T47D (cell line): ENCODE results near the gene COL18A1.

Experiments used
- DNase-seq, 2 experiments: peaks; one replicate each; pipeline versions ENCODE4 v3.0.0 to v3.0.0-alpha.2; 2011 to 2012; ENCODE audit warnings: low read depth in 1 of 2, low spot score in 1 of 2
- JUND ChIP-seq: IDR thresholded peaks from 2 replicates; pipeline ENCODE4 v1.6.1; 2012; ENCODE audit warnings: low read depth
- in situ Hi-C: cut with HindIII; loops from 2 replicates; pipeline ENCODE4 v1.10.0; 2016; ENCODE audit warnings: low sequenced_read_pairs, low pct_unique_long_range_greater_than_20kb

The COL18A1 gene

GRCh38 chr21:45403133-45403824, 1.7 kb upstream of the COL18A1 start:
- no peak for DNase-seq
- in situ Hi-C loops: no loop called here
- no peak for TF ChIP-seq JUND

- DNase-seq: no peak
- TF ChIP-seq JUND: no peak
- in situ Hi-C loops: no loop called here
Measured at GRCh38 chr21:45403825-45404729, 888 bp upstream of the COL18A1 start.

- peak in 1 of 2 experiments; percentile 41 for DNase-seq
- in situ Hi-C loops: no loop called here
- TF ChIP-seq JUND: no peak
Measured at GRCh38 chr21:45405271-45405818, 380 bp downstream of the COL18A1 start.

- in situ Hi-C loops: no loop called here
- no peak for TF ChIP-seq JUND
- DNase-seq: no peak
Measured at GRCh38 chr21:45405819-45406762, 1.1 kb downstream of the COL18A1 start.

GRCh38 chr21:45406801-45407628, 2.0 kb downstream of the COL18A1 start:
- in situ Hi-C loops: no loop called here

GRCh38 chr21:45407629-45408247, 2.8 kb downstream of the COL18A1 start:
- in situ Hi-C loops: no loop called here
- no peak for TF ChIP-seq JUND
- DNase-seq: peak; percentile 70 to 81

More at GRCh38 chr21:45406801-45407628, 2.0 kb downstream of the COL18A1 start:
- DNase-seq: no peak
- TF ChIP-seq JUND: no peak

- no peak for DNase-seq
- in situ Hi-C loops: no loop called here
- no peak for TF ChIP-seq JUND
Measured at GRCh38 chr21:45408271-45408791, 3.4 kb downstream of the COL18A1 start.

GRCh38 chr21:45408801-45409261, 3.9 kb downstream of the COL18A1 start:
- in situ Hi-C loops: no loop called here
- no peak for TF ChIP-seq JUND
- no peak for DNase-seq

GRCh38 chr21:45409466-45410150, 4.6 kb downstream of the COL18A1 start:
- TF ChIP-seq JUND: no peak
- no peak for DNase-seq

More at GRCh38 chr21:45409466-45410150, 4.6 kb downstream of the COL18A1 start:
- in situ Hi-C loops: no loop called here
